HepG2 (cell line): Measurements from ENCODE around the gene ZNF48. TPM values are rescaled to one million over a fixed set of nuclear protein-coding genes. Genes with fewer than 3 reads are reported as not detected.

ENCODE experiments used
- ERF ChIP-seq: IDR thresholded peaks from 2 replicates; pipeline ENCODE4 v1.6.1; 2018; ENCODE audit warnings: missing biosample characterization, missing genetic modification reagents
- MTF2 ChIP-seq: sonication (generic); formaldehyde crosslinking; IDR thresholded peaks from 2 replicates; pipeline ENCODE4 v1.5.0; 2020; ENCODE audit warnings: missing genetic modification reagents, borderline replicate concordance
- POLR2A ChIP-seq, 2 experiments: IDR thresholded peaks; 2 replicates each; pipeline ENCODE4 v1.6.1; 2011; ENCODE audit warnings: low read depth in 2 of 2, low read length in 2 of 2, mild to moderate bottlenecking in 1 of 2, moderate library complexity in 1 of 2; ENCODE audit not compliant: insufficient read depth in 1 of 2
- RAD21 ChIP-seq: fragments of 450-650 bp; formaldehyde crosslinking; IDR thresholded peaks from 2 replicates; pipeline ENCODE4 v1.5.0; 2020; ENCODE audit warnings: mild to moderate bottlenecking
- RORA ChIP-seq: sonication (generic); formaldehyde crosslinking; IDR thresholded peaks from 2 replicates; pipeline ENCODE4 v1.5.0; 2020; ENCODE audit warnings: mild to moderate bottlenecking, missing genetic modification reagents, moderate library complexity
- SKI ChIP-seq: fragments of 450-650 bp; IDR thresholded peaks from one replicate; pipeline ENCODE4 v1.6.1; 2018; ENCODE audit warnings: mild to moderate bottlenecking; ENCODE audit not compliant: partially characterized antibody
- SNRNP70 ChIP-seq: fragments of 200-400 bp; formaldehyde crosslinking; IDR thresholded peaks from 2 replicates; pipeline ENCODE4 v1.6.1; 2017; ENCODE audit warnings: mild to moderate bottlenecking, low read depth, low read length, moderate library complexity
- TIGD3 ChIP-seq: sonication (generic); formaldehyde crosslinking; IDR thresholded peaks from 2 replicates; pipeline ENCODE4 v1.5.1; 2020; ENCODE audit warnings: mild to moderate bottlenecking, missing genetic modification reagents, borderline replicate concordance
- ZBTB46 ChIP-seq: sonication (generic); formaldehyde crosslinking; IDR thresholded peaks from 2 replicates; pipeline ENCODE4 v1.4.0; 2020; ENCODE audit warnings: mild to moderate bottlenecking, missing genetic modification reagents, borderline replicate concordance
- ZNF180 ChIP-seq: sonication (generic); formaldehyde crosslinking; IDR thresholded peaks from 2 replicates; pipeline ENCODE4 v1.4.0; 2020; ENCODE audit warnings: low read depth, missing genetic modification reagents, borderline replicate concordance
- ZNF20 ChIP-seq: sonication (generic); formaldehyde crosslinking; IDR thresholded peaks from 2 replicates; pipeline ENCODE4 v1.4.0; 2020; ENCODE audit warnings: mild to moderate bottlenecking, moderate library complexity, missing genetic modification reagents
- ZNF225 ChIP-seq: sonication (generic); formaldehyde crosslinking; IDR thresholded peaks from 2 replicates; pipeline ENCODE4 v1.4.0; 2020; ENCODE audit warnings: mild to moderate bottlenecking, missing genetic modification reagents
- ZNF552 ChIP-seq: sonication (generic); formaldehyde crosslinking; IDR thresholded peaks from 2 replicates; pipeline ENCODE4 v1.9.0; 2022; ENCODE audit warnings: missing genetic modification reagents, mild to moderate bottlenecking, borderline replicate concordance
- ZNF569 ChIP-seq: sonication (generic); formaldehyde crosslinking; IDR thresholded peaks from 2 replicates; pipeline ENCODE4 v1.5.0; 2020; ENCODE audit warnings: mild to moderate bottlenecking, missing genetic modification reagents, moderate library complexity, borderline replicate concordance
- ZNF687 ChIP-seq: sonication (generic); formaldehyde crosslinking; IDR thresholded peaks from 2 replicates; pipeline ENCODE4 v1.5.1; 2020; ENCODE audit warnings: mild to moderate bottlenecking, missing genetic modification reagents, moderate library complexity
- ZNF691 ChIP-seq: sonication (generic); formaldehyde crosslinking; IDR thresholded peaks from 2 replicates; pipeline ENCODE4 v1.4.0; 2020; ENCODE audit warnings: missing genetic modification reagents, low read depth, mild to moderate bottlenecking, borderline replicate concordance
- ZSCAN22 ChIP-seq: sonication (generic); formaldehyde crosslinking; IDR thresholded peaks from 2 replicates; pipeline ENCODE4 v1.4.0; 2020; ENCODE audit warnings: mild to moderate bottlenecking, missing genetic modification reagents
- polyA plus RNA-seq, 8 experiments: library from polyadenylated mRNA; depleted of rRNA in 3 of 8; stranded (reverse) in 7 of 8; unstranded in 1 of 8; fragments of >200 nt; fragmentation: Illumina TruSeq in 4 of 8; extraction: Trizol in 4 of 8; gene quantifications; 2 replicates each; pipeline versions ENCODE4 v1.2.1 to v1.2.3, GENCODE V29; 2011 to 2016; ENCODE audit warnings: low read depth in 4 of 8, missing spikeins in 1 of 8, mixed read lengths in 1 of 8; ENCODE audit not compliant: insufficient read depth in 1 of 8
- total RNA-seq, 5 experiments: library from RNA; depleted of rRNA; stranded (reverse); fragments of >200 nt; fragmentation: Illumina TruSeq; extraction: Trizol; gene quantifications; 2 replicates each; pipeline ENCODE4 v1.2.3, GENCODE V29; 2016; ENCODE audit warnings: low read depth in 1 of 5
- TF ChIP-seq, protein P1 (sequence below): sonication (generic); formaldehyde crosslinking; IDR thresholded peaks from 2 replicates; pipeline ENCODE4 v1.9.0; 2021; ENCODE audit warnings: missing genetic modification reagents, borderline replicate concordance

Gene ZNF48
- total and polyA plus RNA-seq, 2 of the 13 experiments (the other 11 are each of a cell fraction or from before 2014, with no cell fraction given) = 9.9 to 12.3 TPM

DNA sequence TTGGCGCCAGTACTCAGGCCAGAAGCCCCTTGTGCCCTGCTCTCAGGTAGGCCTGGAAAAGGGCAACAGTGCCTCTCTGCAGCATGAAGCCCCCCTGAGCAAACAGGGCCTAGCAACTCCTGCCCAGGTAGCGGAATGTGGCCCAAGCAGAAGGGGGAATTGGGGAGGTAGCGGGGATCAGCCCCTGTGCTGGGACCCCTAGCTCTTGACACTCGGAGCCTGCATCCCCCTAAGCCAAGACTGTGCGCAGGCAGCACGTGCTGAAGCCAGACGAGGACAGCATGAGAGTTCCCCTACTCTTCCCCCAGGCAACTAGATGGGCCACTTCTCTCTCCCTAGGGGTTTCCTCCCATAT is 39.3 kb upstream of the ZNF48 start (continued):
- TF ChIP-seq ZNF687 (CRISPR knock-in tag) (peak; percentile 69), ZBTB46 (CRISPR knock-in tag) (0 out of 2 replicates have a peak, but pooled peaks have one; percentile 7), SKI (no peak), RORA (CRISPR knock-in tag) (no peak), ZNF20 (CRISPR knock-in tag) (0 out of 2 replicates have a peak, but pooled peaks have one; percentile 9), ZNF691 (0 out of 2 replicates have a peak, but pooled peaks have one; percentile 8), ZNF569 (CRISPR knock-in tag) (no peak), ZSCAN22 (CRISPR knock-in tag) (no peak), ZNF225 (CRISPR knock-in tag) (peak; percentile 50; the same call in 1 of the 2 replicates), MTF2 (CRISPR knock-in tag) (no peak; the same call in 1 of the 2 replicates), POLR2A (IDR thresholded peaks at IDR 0.05; ENCODE audit: insufficient read depth in 1 of 2, low read depth in 2 of 2, low read length in 2 of 2) (peak; percentile 35 to 74; a peak in 3 of 4 replicates), TIGD3 (CRISPR knock-in tag) (no peak), SNRNP70 (no peak), ZNF180 (CRISPR knock-in tag) (no peak), RAD21 (no peak), ZNF552 (no peak), ERF (CRISPR knock-in tag) (no peak)
- TF ChIP-seq, protein P1, sequence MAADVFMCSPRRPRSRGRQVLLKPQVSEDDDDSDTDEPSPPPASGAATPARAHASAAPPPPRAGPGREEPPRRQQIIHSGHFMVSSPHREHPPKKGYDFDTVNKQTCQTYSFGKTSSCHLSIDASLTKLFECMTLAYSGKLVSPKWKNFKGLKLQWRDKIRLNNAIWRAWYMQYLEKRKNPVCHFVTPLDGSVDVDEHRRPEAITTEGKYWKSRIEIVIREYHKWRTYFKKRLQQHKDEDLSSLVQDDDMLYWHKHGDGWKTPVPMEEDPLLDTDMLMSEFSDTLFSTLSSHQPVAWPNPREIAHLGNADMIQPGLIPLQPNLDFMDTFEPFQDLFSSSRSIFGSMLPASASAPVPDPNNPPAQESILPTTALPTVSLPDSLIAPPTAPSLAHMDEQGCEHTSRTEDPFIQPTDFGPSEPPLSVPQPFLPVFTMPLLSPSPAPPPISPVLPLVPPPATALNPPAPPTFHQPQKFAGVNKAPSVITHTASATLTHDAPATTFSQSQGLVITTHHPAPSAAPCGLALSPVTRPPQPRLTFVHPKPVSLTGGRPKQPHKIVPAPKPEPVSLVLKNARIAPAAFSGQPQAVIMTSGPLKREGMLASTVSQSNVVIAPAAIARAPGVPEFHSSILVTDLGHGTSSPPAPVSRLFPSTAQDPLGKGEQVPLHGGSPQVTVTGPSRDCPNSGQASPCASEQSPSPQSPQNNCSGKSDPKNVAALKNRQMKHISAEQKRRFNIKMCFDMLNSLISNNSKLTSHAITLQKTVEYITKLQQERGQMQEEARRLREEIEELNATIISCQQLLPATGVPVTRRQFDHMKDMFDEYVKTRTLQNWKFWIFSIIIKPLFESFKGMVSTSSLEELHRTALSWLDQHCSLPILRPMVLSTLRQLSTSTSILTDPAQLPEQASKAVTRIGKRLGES (CRISPR knock-in tag) = no peak
